ENCODE data around the gene MTUS2.

- TF ChIP-seq CTCF (IDR thresholded peaks at IDR 0.05; ENCODE audit: low read depth, low read length, poor library complexity, severe bottlenecking) (no peak), EZH2phosphoT487 (IDR thresholded peaks at IDR 0.05; ENCODE audit: borderline replicate concordance, low read length) (no peak)
Observed at GRCh38 chr13:29046588-29046987, 226.4 kb downstream of the MTUS2 start.

All from DOHH2 (cell line).